Upper lobe of left lung (tissue), 4 donors: Measurements from ENCODE around the gene CD300A.

Experiments
- EP300 ChIP-seq, 4 donors: sonication (generic); formaldehyde crosslinking; IDR thresholded peaks; one replicate each; pipeline ENCODE4 v1.5.1; 2017; ENCODE audit warnings: antibody characterized with exemption in 4 of 4, control low read depth in 2 of 4
- POLR2A ChIP-seq, 4 donors: fragments of 450-650 bp; IDR thresholded peaks; one replicate each; pipeline ENCODE4 v1.5.1; 2016 to 2017; ENCODE audit warnings: antibody characterized with exemption in 4 of 4, mild to moderate bottlenecking in 2 of 4
- POLR2AphosphoS5 ChIP-seq, 2 donors: sonication (generic); formaldehyde crosslinking; IDR thresholded peaks; one replicate each; pipeline ENCODE4 v1.5.1; 2017; ENCODE audit warnings: antibody characterized with exemption in 2 of 2
- TF ChIP-seq, protein P1 (sequence below), 6 experiments: fragments of 450-650 bp in 4 of 6; fragments of 200-600 bp in 2 of 6; sonication (generic) in 2 of 6; IDR thresholded peaks; one replicate each; pipeline ENCODE4 v1.5.1; 2016 to 2019; ENCODE audit warnings: antibody characterized with exemption in 6 of 6

DNA sequence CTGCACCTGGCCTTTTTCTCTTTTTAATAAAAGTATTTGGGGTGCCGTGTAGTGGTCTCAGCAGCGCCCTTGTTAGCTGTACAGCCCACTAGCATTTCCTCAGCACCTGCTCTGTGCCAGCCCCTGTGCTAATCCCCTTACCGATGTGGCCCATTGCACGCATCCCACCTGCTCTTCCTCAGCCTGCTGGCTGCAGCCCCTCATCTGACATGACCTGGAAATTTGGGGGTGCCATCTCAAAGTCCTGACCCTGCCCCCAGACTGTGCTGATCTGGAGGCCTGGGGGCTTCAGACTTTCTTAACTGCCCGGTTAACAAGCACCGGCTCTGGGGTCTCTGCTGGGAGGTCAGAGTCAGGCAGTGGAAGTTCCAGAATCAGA lies 24.2 kb upstream of the CD300A start:
- TF ChIP-seq POLR2A (IDR thresholded peaks at IDR 0.05) (no peak), EP300 (IDR thresholded peaks at IDR 0.05) (no peak), POLR2AphosphoS5 (IDR thresholded peaks at IDR 0.05) (no peak)
- TF ChIP-seq, protein P1, sequence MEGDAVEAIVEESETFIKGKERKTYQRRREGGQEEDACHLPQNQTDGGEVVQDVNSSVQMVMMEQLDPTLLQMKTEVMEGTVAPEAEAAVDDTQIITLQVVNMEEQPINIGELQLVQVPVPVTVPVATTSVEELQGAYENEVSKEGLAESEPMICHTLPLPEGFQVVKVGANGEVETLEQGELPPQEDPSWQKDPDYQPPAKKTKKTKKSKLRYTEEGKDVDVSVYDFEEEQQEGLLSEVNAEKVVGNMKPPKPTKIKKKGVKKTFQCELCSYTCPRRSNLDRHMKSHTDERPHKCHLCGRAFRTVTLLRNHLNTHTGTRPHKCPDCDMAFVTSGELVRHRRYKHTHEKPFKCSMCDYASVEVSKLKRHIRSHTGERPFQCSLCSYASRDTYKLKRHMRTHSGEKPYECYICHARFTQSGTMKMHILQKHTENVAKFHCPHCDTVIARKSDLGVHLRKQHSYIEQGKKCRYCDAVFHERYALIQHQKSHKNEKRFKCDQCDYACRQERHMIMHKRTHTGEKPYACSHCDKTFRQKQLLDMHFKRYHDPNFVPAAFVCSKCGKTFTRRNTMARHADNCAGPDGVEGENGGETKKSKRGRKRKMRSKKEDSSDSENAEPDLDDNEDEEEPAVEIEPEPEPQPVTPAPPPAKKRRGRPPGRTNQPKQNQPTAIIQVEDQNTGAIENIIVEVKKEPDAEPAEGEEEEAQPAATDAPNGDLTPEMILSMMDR (IDR thresholded peaks at IDR 0.05): no peak
